ENCODE data around the gene TSR2.

DNA sequence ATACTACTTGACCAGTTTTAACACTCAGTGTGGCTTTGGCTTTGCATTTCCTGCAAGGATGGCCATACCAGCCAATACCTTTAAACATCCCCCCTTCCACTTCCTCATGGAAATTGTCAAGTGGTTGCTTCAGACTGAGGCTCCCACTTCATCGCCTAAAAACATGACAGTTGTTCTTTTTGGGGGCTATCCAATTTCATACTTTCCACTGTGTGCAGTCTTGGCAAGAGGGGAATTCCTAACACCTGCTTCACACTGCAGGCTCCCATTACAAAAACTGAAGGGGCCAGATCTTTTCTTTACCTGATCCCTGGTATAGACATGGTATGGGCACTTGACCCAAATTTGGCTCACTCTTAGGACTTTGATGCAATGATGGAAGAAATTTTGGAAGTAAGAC lies 28.5 kb upstream of the TSR2 start:
- no peak for TF ChIP-seq FOXP2 (optimal IDR thresholded peaks at IDR 0.05; ENCODE audit: borderline replicate concordance, extremely low read depth, extremely low read length, insufficient read depth)
- no peak for TF ChIP-seq POLR2AphosphoS5 (IDR thresholded peaks at IDR 0.05; ENCODE audit: low read depth, low read length)
- TF ChIP-seq, protein P1, sequence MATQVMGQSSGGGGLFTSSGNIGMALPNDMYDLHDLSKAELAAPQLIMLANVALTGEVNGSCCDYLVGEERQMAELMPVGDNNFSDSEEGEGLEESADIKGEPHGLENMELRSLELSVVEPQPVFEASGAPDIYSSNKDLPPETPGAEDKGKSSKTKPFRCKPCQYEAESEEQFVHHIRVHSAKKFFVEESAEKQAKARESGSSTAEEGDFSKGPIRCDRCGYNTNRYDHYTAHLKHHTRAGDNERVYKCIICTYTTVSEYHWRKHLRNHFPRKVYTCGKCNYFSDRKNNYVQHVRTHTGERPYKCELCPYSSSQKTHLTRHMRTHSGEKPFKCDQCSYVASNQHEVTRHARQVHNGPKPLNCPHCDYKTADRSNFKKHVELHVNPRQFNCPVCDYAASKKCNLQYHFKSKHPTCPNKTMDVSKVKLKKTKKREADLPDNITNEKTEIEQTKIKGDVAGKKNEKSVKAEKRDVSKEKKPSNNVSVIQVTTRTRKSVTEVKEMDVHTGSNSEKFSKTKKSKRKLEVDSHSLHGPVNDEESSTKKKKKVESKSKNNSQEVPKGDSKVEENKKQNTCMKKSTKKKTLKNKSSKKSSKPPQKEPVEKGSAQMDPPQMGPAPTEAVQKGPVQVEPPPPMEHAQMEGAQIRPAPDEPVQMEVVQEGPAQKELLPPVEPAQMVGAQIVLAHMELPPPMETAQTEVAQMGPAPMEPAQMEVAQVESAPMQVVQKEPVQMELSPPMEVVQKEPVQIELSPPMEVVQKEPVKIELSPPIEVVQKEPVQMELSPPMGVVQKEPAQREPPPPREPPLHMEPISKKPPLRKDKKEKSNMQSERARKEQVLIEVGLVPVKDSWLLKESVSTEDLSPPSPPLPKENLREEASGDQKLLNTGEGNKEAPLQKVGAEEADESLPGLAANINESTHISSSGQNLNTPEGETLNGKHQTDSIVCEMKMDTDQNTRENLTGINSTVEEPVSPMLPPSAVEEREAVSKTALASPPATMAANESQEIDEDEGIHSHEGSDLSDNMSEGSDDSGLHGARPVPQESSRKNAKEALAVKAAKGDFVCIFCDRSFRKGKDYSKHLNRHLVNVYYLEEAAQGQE (IDR thresholded peaks at IDR 0.05; ENCODE audit: insufficient read depth in 1 of 2, low read depth in 2 of 2, low read length in 2 of 2): no peak
- TF ChIP-seq TAF1 (IDR thresholded peaks at IDR 0.05; ENCODE audit: borderline replicate concordance, insufficient read depth, low read length): no peak
- no peak for TF ChIP-seq SIN3A (IDR thresholded peaks at IDR 0.05; ENCODE audit: borderline replicate concordance, insufficient read depth, low read length)

Data from PFSK-1 (cell line).